ENCODE data around the gene NLN. TPM values are rescaled to one million over a fixed set of nuclear protein-coding genes. Genes with fewer than 3 reads are reported as not detected.

The NLN gene
- total and polyA plus RNA-seq, 2 of the 13 experiments (the other 11 are each of a cell fraction or from before 2014, with no cell fraction given), result 11.9 to 36.7 TPM

GRCh38 chr5:65873181-65873750 is 151.3 kb downstream of the NLN start:
- ATAC-seq (no peak), DNase-seq (ENCODE audit: low spot score) (no peak), FAIRE-seq (no peak)
- in situ Hi-C loops (cut with HindIII; ENCODE audit: extremely low pct_ligation_motif_present, low pct_unique_long_range_greater_than_20kb), result no loop called here
- ChIA-PET POLR2A (no interaction called here), CTCF (ENCODE audit: low intra/inter-chr PET ratio, low total read pairs) (no interaction called here)
- no peaks in the 10 kb centered on the region for H3K36me3 ChIP-seq (replicated peaks in 1 of 2; ENCODE audit: control insufficient read depth in 1 of 2, insufficient read depth in 2 of 2, low read length in 2 of 2)
- no peak overlapping the region for H3K9ac ChIP-seq (ENCODE audit: insufficient read depth, low read depth, low read length)
- H2AFZ ChIP-seq (ENCODE audit: low read length), result no peak overlapping the region
- H3K4me3 ChIP-seq (replicated peaks in 1 of 3; ENCODE audit: insufficient read depth in 1 of 3, low read depth in 2 of 3, low read length in 3 of 3), result no peak overlapping the region
- no peaks in the 10 kb centered on the region for H3K79me2 ChIP-seq (ENCODE audit: insufficient read depth, low read length)
- no TSS peak for BruUV-seq (replicated peaks)
- H3K27ac ChIP-seq (ENCODE audit: extremely low read length, insufficient read depth, low read length), result no peak overlapping the region
- WGBS (ENCODE audit: low lambda C conversion rate), result 46% methylated on average over 3 of the region's 3 CpGs
- H4K20me1 ChIP-seq (ENCODE audit: insufficient read depth, low read length), result no peaks in the 10 kb centered on the region
- no peak overlapping the region for H3K4me2 ChIP-seq (ENCODE audit: low read depth, low read length)
- intact Hi-C loops (cut with micrococcal nuclease; ENCODE audit: unreplicated experiment), result no loop called here
- H3K4me1 ChIP-seq (ENCODE audit: insufficient read depth, low read length), result peaks cover 5% of the 10 kb centered on the region; the same call in 1 of the 2 replicates
- no peaks in the 10 kb centered on the region for H3K9me3 ChIP-seq (ENCODE audit: low read length)
- TF ChIP-seq ZFYVE20 (CRISPR knock-in tag; IDR thresholded peaks at IDR 0.05; ENCODE audit: borderline replicate concordance, low read depth) (no peak), PLRG1 (conservative IDR thresholded peaks at IDR 0.05) (no peak), ATF3 (CRISPR knock-in tag; IDR thresholded peaks at IDR 0.05) (no peak), JUND (CRISPR knock-in tag; IDR thresholded peaks at IDR 0.05) (no peak), HNF1A (IDR thresholded peaks at IDR 0.05; ENCODE audit: low read depth) (no peak), HNF1A (CRISPR knock-in tag; IDR thresholded peaks at IDR 0.05; ENCODE audit: borderline replicate concordance) (no peak), HOXA5 (CRISPR knock-in tag; IDR thresholded peaks at IDR 0.05) (no peak), ZNF788 (CRISPR knock-in tag; IDR thresholded peaks at IDR 0.05; ENCODE audit: borderline replicate concordance) (no peak), DNMT3B (CRISPR knock-in tag; conservative IDR thresholded peaks at IDR 0.05) (no peak), TCF7 (IDR thresholded peaks at IDR 0.05; ENCODE audit: low read depth) (no peak)
- no peaks in the 10 kb centered on the region for H3K27me3 ChIP-seq (ENCODE audit: control insufficient read depth in 1 of 2, insufficient read depth in 2 of 2, low read length in 2 of 2)

Measured in HepG2 (cell line).